A549 (cell line): Measurements from ENCODE around the gene AKAP17A. TPM values are rescaled to one million over a fixed set of nuclear protein-coding genes. Genes with fewer than 3 reads are reported as not detected.

Source experiments
- ATAC-seq, 2 experiments: fragments of 200-7000 bp in 1 of 2; fragments of >200 bp in 1 of 2; cut with Nextera tagmentation in 1 of 2; cut with Tn5 transposase in 1 of 2; 3 replicates each; pipeline versions ENCODE4 v1.8.0 to v1.9.1; 2018 to 2020; ENCODE audit warnings: mild to moderate bottlenecking in 1 of 2, moderate library complexity in 1 of 2
- CTCF ChIA-PET: fragments of 300-600 bp; sonication (Branson Sonifier 250); formaldehyde crosslinking; extraction: SDS; loops from one replicate; lab custom pipeline; 2021; ENCODE audit warnings: antibody characterized with exemption, inconsistent platforms; lab: Yijun Ruan, JAX
- POLR2A ChIA-PET: fragments of 350-600 bp; formaldehyde crosslinking; extraction: SDS; loops from one replicate; lab custom pipeline; 2021; ENCODE audit warnings: antibody characterized with exemption, inconsistent platforms; lab: Yijun Ruan, JAX
- DNase-seq, 2 experiments: peaks; one replicate each; pipeline versions ENCODE4 v3.0.0 to v3.0.0-alpha.2; 2011 to 2016; ENCODE audit warnings: low read depth in 1 of 2, low spot score in 1 of 2
- FAIRE-seq: peaks from 2 replicates; lab custom pipeline; 2011; peaks lifted over from hg19 to GRCh38; lab: Jason Lieb, UNC
- H3K27ac ChIP-seq, 2 experiments: fragments of >200 bp; sonication (Bioruptor Twin); formaldehyde crosslinking; 3 replicates each; pipeline ENCODE4 v1.5.1; 2016 to 2017
- H3K4me1 ChIP-seq: fragments of >200 bp; sonication (Bioruptor Twin); formaldehyde crosslinking; 3 replicates; pipeline ENCODE4 v1.6.1; 2016
- H3K4me2 ChIP-seq: fragments of >200 bp; sonication (Bioruptor Twin); formaldehyde crosslinking; 3 replicates; pipeline ENCODE4 v1.6.1; 2016
- H3K4me3 ChIP-seq: fragments of >200 bp; sonication (Bioruptor Twin); formaldehyde crosslinking; 3 replicates; pipeline ENCODE4 v1.5.1; 2016
- H3K9me3 ChIP-seq: fragments of >200 bp; sonication (Bioruptor Twin); formaldehyde crosslinking; 3 replicates; pipeline ENCODE4 v1.6.1; 2016
- CBX2 ChIP-seq: fragments of 200-600 bp; sonication (generic); IDR thresholded peaks from 2 replicates; pipeline ENCODE4 v1.6.1; 2016; ENCODE audit warnings: low read depth, mild to moderate bottlenecking, borderline replicate concordance
- CEBPB ChIP-seq, 2 experiments: fragments of >200 bp in 1 of 2; sonication (Bioruptor Twin) in 1 of 2; formaldehyde crosslinking in 1 of 2; IDR thresholded peaks; 2 replicates each; pipeline ENCODE4 v1.6.1; 2012 to 2016
- CHD4 ChIP-seq: fragments of 200-600 bp; sonication (generic); IDR thresholded peaks from 2 replicates; pipeline ENCODE4 v1.6.1; 2016; ENCODE audit warnings: antibody characterized with exemption, mild to moderate bottlenecking, borderline replicate concordance
- EHF ChIP-seq: fragments of 250-450 bp; sonication (Bioruptor Pico); IDR thresholded peaks from 2 replicates; pipeline ENCODE4 v1.5.0; 2020; ENCODE audit warnings: mild to moderate bottlenecking
- EHMT2 ChIP-seq: fragments of 200-600 bp; sonication (generic); IDR thresholded peaks from 2 replicates; pipeline ENCODE4 v1.6.1; 2016; ENCODE audit warnings: antibody characterized with exemption, low read depth, mild to moderate bottlenecking, moderate library complexity
- EP300 ChIP-seq, 2 experiments: fragments of >200 bp; sonication (Bioruptor Twin); formaldehyde crosslinking; IDR thresholded peaks; 2 replicates in 1 of 2; 3 replicates in 1 of 2; pipeline ENCODE4 v1.6.1; 2016 to 2017
- FOSL2 ChIP-seq, 2 experiments: fragments of 450-650 bp in 1 of 2; fragments of >200 bp in 1 of 2; sonication (Bioruptor Twin) in 1 of 2; formaldehyde crosslinking; IDR thresholded peaks; 2 replicates each; pipeline versions ENCODE4 v1.5.0 to v1.6.1; 2016 to 2020; ENCODE audit warnings: mild to moderate bottlenecking in 1 of 2, moderate library complexity in 1 of 2
- FOXS1 ChIP-seq: fragments of 250-450 bp; sonication (Bioruptor Pico); IDR thresholded peaks from 2 replicates; pipeline ENCODE4 v1.5.0; 2020; ENCODE audit warnings: mild to moderate bottlenecking, moderate library complexity
- HOXA7 ChIP-seq: fragments of 250-450 bp; sonication (Bioruptor Pico); IDR thresholded peaks from 2 replicates; pipeline ENCODE4 v1.5.0; 2020; ENCODE audit warnings: mild to moderate bottlenecking, moderate library complexity
- HOXB5 ChIP-seq: fragments of 250-450 bp; sonication (Bioruptor Pico); IDR thresholded peaks from 2 replicates; pipeline ENCODE4 v1.5.0; 2020; ENCODE audit warnings: mild to moderate bottlenecking, moderate library complexity
- JUN ChIP-seq, 2 experiments: fragments of >200 bp; sonication (Bioruptor Twin); formaldehyde crosslinking; IDR thresholded peaks; 2 replicates in 1 of 2; 3 replicates in 1 of 2; pipeline ENCODE4 v1.6.1; 2016 to 2017
- JUNB ChIP-seq: fragments of >200 bp; sonication (Bioruptor Twin); formaldehyde crosslinking; IDR thresholded peaks from 2 replicates; pipeline ENCODE4 v1.6.1; 2016
- KDM1A ChIP-seq: fragments of 200-600 bp; sonication (generic); IDR thresholded peaks from 2 replicates; pipeline ENCODE4 v1.6.1; 2016; ENCODE audit warnings: low read depth, mild to moderate bottlenecking
- MAFK ChIP-seq: fragments of 450-650 bp; IDR thresholded peaks from 2 replicates; pipeline ENCODE4 v1.6.1; 2014; ENCODE audit not compliant: partially characterized antibody
- MYC ChIP-seq: IDR thresholded peaks from 2 replicates; pipeline ENCODE4 v1.6.1; 2012; ENCODE audit warnings: mild to moderate bottlenecking, inconsistent platforms, low read length, improper control_type of control experiment, borderline replicate concordance
- NFE2L2 ChIP-seq: fragments of 150-350 bp; conservative IDR thresholded peaks from 2 replicates; pipeline ENCODE4 v1.6.1; 2014; ENCODE audit warnings: low read length
- NR3C1 ChIP-seq: fragments of >200 bp; sonication (Bioruptor Twin); formaldehyde crosslinking; IDR thresholded peaks from 3 replicates; pipeline ENCODE4 v1.6.1; 2017
- PHF8 ChIP-seq: fragments of 200-600 bp; sonication (generic); IDR thresholded peaks from 2 replicates; pipeline ENCODE4 v1.6.1; 2016; ENCODE audit warnings: low read depth, mild to moderate bottlenecking, antibody characterized with exemption, moderate library complexity, borderline replicate concordance
- RARB ChIP-seq: fragments of 250-450 bp; sonication (Bioruptor Pico); IDR thresholded peaks from 2 replicates; pipeline ENCODE4 v1.8.0; 2021; ENCODE audit warnings: mild to moderate bottlenecking, moderate library complexity
- RCOR1 ChIP-seq: fragments of 150-350 bp; IDR thresholded peaks from 2 replicates; pipeline ENCODE4 v1.6.1; 2014; ENCODE audit warnings: antibody characterized with exemption, low read length, low read depth
- RFX5 ChIP-seq: fragments of 450-650 bp; IDR thresholded peaks from 2 replicates; pipeline ENCODE4 v1.7.1; 2014; ENCODE audit warnings: antibody characterized with exemption, mild to moderate bottlenecking, moderate library complexity
- SMC3 ChIP-seq: fragments of >200 bp; sonication (Bioruptor Twin); formaldehyde crosslinking; IDR thresholded peaks from 3 replicates; pipeline ENCODE4 v1.6.1; 2018; ENCODE audit warnings: inconsistent platforms
- SREBF2 ChIP-seq: fragments of 450-650 bp; IDR thresholded peaks from 2 replicates; pipeline ENCODE4 v1.6.1; 2014; ENCODE audit warnings: mild to moderate bottlenecking, moderate library complexity
- ZFP36 ChIP-seq: fragments of 450-650 bp; IDR thresholded peaks from 2 replicates; pipeline ENCODE4 v1.6.1; 2014; ENCODE audit warnings: borderline replicate concordance; ENCODE audit not compliant: partially characterized antibody
- WGBS: methylation state at CpG from one replicate; pipeline ENCODE4 v1.1.6; 2017; ENCODE audit errors: missing lambda C conversion rate; 5-methylcytosine and 5-hydroxymethylcytosine counted together
- polyA plus RNA-seq, 4 experiments: library from polyadenylated mRNA; depleted of rRNA in 3 of 4; stranded (reverse); fragments of >200 nt; fragmentation: RNase III in 1 of 4; extraction: RNeasy Plus Mini Kit Qiagen cat#74134 plus additional on column Dnase treatment in 1 of 4; gene quantifications; 2 replicates in 3 of 4; 3 replicates in 1 of 4; pipeline ENCODE4 v1.2.3, GENCODE V29; 2011 to 2017
- TF ChIP-seq, protein P1 (sequence below): fragments of 150-350 bp; IDR thresholded peaks from 2 replicates; pipeline ENCODE4 v1.6.1; 2014; ENCODE audit warnings: low read depth, mild to moderate bottlenecking, low read length
- TF ChIP-seq, protein P2 (sequence below): fragments of >200 bp; sonication (Bioruptor Twin); formaldehyde crosslinking; IDR thresholded peaks from 2 replicates; pipeline ENCODE4 v1.6.1; 2016
- TF ChIP-seq, protein P3 (sequence below): fragments of >200 bp; sonication (Bioruptor Twin); formaldehyde crosslinking; IDR thresholded peaks from 3 replicates; pipeline ENCODE4 v1.6.1; 2016
- TF ChIP-seq, protein P4 (sequence below): fragments of 450-650 bp; IDR thresholded peaks from 2 replicates; pipeline ENCODE4 v1.6.1; 2014; ENCODE audit warnings: antibody characterized with exemption

AKAP17A gene
- polyA plus RNA-seq, 2 of the 4 experiments (the other 2 are of a cell fraction), result 24.9 to 32.9 TPM

DNA sequence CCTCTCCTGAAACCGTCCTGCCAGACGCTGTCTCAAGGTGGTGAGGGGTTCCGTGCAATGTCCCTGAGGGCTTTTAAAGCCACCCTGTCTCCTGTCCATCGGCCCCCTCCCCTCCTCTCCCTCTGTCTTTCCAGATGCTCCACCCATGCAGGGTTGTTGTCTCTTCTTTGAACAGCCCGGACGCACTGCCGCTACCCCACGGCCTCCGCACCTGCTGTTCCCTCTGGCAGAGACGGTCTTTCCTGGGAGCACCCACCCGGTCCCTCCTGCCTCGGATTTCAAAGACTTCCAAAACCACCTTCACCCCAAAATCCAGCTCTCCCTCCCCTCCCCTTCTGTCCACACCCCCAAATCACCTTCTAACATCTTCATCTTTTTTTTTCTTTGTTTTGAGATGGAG is 19.3 kb downstream of the AKAP17A start:
- Histone ChIP-seq H3K9me3 (no peaks in the 10 kb centered on the region), H3K4me2 (no peak overlapping the region), H3K4me1 (no peaks in the 10 kb centered on the region), H3K27ac (no peak overlapping the region), H3K4me3 (no peak overlapping the region)
- FAIRE-seq (no peak), DNase-seq (no peak), ATAC-seq (no peak)
- 77% methylated on average over 12 of the region's 12 CpGs for WGBS
- ChIA-PET POLR2A (no interaction called here), CTCF (no interaction called here)
- no peak for TF ChIP-seq CHD4
- TF ChIP-seq, protein P1, sequence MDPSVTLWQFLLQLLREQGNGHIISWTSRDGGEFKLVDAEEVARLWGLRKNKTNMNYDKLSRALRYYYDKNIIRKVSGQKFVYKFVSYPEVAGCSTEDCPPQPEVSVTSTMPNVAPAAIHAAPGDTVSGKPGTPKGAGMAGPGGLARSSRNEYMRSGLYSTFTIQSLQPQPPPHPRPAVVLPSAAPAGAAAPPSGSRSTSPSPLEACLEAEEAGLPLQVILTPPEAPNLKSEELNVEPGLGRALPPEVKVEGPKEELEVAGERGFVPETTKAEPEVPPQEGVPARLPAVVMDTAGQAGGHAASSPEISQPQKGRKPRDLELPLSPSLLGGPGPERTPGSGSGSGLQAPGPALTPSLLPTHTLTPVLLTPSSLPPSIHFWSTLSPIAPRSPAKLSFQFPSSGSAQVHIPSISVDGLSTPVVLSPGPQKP, result no peak
- TF ChIP-seq SMC3, result no peak
- TF ChIP-seq CEBPB (IDR thresholded peaks at IDR 0.05), result no peak
- TF ChIP-seq HOXA7, result no peak
- no peak for TF ChIP-seq PHF8

- ATAC-seq (no peak), FAIRE-seq (no peak)
Measured at GRCh38 chrX:1612641-1613286, 21.4 kb downstream of the AKAP17A start.

DNA sequence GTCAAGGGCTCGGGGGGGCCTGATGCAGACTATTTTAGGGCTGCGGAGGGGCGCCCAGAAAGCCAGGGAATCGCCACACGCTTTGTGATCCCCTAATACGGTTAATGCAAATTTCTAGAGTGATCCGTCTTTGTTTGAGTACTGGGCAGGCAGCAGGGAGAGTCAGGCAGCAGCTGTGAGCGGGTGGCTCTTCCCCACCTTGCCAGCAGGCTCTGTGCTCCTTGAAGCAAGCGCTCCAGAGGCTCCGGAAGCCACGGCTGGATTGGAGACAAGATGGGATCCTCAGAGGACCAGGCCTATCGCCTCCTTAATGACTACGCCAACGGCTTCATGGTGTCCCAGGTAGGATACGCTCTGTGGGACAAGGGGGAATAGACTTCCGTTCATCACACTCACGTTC is 23.5 kb downstream of the AKAP17A start, which contains the start of gene ASMT:
Gene ASMT, plus strand, starts transcription at position 133 of the 400 bp plus-strand sequence. Its CDS starts 141 bp downstream, at position 274.
- no peak within 1 kb of the TSS for H3K27ac ChIP-seq
- WGBS, result 74% methylated on average over 17 of the region's 17 CpGs
- TF ChIP-seq MAFK (no peak), EHMT2 (no peak), MYC (no peak), RCOR1 (no peak), JUNB (no peak), FOSL2 (IDR thresholded peaks at IDR 0.05) (no peak), FOSL2 (CRISPR knock-in tag; IDR thresholded peaks at IDR 0.05) (no peak), PHF8 (no peak), JUN (IDR thresholded peaks at IDR 0.05) (no peak), ZFP36 (no peak), FOXS1 (CRISPR knock-in tag) (no peak), RFX5 (no peak), HOXA7 (no peak), EP300 (IDR thresholded peaks at IDR 0.05) (no peak), NFE2L2 (no peak), KDM1A (no peak)
- TF ChIP-seq, protein P2, sequence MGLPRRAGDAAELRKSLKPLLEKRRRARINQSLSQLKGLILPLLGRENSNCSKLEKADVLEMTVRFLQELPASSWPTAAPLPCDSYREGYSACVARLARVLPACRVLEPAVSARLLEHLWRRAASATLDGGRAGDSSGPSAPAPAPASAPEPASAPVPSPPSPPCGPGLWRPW, result no peak
- DNase-seq (no peak), FAIRE-seq (no peak), ATAC-seq (no peak; a peak in 1 of 6 replicates)
- H3K4me1 ChIP-seq, result no peaks in the 10 kb centered on the region
- H3K4me2 ChIP-seq, result no peak within 1 kb of the TSS
- no peak within 1 kb of the TSS for H3K4me3 ChIP-seq
- ChIA-PET POLR2A (no interaction called here), CTCF (no interaction called here)
- H3K9me3 ChIP-seq, result no peaks in the 10 kb centered on the region

More at GRCh38 chrX:1612641-1613286, 21.4 kb downstream of the AKAP17A start:
- TF ChIP-seq, protein P2, result no peak
- TF ChIP-seq RARB (CRISPR knock-in tag) (no peak), EHMT2 (no peak), ZFP36 (no peak), NR3C1 (no peak), HOXB5 (no peak), EP300 (IDR thresholded peaks at IDR 0.05) (no peak), FOXS1 (CRISPR knock-in tag) (no peak), CBX2 (no peak), RFX5 (no peak), JUN (IDR thresholded peaks at IDR 0.05) (no peak), SREBF2 (no peak), CHD4 (no peak), EHF (CRISPR knock-in tag) (no peak)
- TF ChIP-seq, protein P3, sequence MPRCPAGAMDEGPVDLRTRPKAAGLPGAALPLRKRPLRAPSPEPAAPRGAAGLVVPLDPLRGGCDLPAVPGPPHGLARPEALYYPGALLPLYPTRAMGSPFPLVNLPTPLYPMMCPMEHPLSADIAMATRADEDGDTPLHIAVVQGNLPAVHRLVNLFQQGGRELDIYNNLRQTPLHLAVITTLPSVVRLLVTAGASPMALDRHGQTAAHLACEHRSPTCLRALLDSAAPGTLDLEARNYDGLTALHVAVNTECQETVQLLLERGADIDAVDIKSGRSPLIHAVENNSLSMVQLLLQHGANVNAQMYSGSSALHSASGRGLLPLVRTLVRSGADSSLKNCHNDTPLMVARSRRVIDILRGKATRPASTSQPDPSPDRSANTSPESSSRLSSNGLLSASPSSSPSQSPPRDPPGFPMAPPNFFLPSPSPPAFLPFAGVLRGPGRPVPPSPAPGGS, result no peak
- TF ChIP-seq, protein P4, sequence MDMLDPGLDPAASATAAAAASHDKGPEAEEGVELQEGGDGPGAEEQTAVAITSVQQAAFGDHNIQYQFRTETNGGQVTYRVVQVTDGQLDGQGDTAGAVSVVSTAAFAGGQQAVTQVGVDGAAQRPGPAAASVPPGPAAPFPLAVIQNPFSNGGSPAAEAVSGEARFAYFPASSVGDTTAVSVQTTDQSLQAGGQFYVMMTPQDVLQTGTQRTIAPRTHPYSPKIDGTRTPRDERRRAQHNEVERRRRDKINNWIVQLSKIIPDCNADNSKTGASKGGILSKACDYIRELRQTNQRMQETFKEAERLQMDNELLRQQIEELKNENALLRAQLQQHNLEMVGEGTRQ, result no peak
- Histone ChIP-seq H3K4me2 (no peak overlapping the region), H3K4me1 (no peaks in the 10 kb centered on the region), H3K9me3 (no peaks in the 10 kb centered on the region), H3K4me3 (no peak overlapping the region), H3K27ac (no peak overlapping the region)
- POLR2A ChIA-PET, result no interaction called here
- 79% methylated on average over 5 of the region's 5 CpGs for WGBS
- CTCF ChIA-PET, result no interaction called here
- DNase-seq, result no peak
